ENCODE results near the gene ARHGAP44.

DNA sequence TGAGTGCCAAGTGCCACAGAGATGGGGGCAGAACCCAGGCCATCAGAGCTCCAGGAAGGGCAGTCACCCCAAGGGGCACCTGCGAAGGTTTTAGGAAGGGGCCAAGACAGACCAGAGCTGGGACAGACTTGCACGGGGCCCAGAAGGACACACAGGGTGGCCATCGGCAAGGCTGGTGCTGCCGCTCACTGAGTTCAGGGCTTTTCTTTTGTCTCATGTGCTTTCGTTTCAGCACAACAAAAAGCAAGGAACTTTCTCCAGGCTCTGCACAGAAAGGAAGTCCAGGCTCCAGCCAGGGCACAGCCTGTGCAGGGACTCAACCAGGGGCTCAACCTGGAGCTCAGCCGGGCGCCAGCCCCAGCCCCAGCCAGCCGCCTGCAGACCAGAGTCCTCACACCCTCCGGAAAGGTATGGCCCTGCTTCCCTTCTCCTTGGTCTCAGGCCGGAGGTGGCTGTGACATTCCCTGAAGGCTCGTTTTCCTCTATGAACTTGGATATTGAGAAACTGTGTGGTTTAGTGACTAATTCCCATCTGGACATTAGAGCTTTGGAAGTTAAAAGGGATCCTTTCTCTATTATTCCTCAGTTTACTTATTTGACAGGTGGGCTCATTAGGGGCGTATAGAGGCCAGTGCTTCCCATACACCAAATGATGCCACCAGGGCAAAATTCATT, 190.7 kb downstream of the ARHGAP44 start:
- TF ChIP-seq, protein P1, sequence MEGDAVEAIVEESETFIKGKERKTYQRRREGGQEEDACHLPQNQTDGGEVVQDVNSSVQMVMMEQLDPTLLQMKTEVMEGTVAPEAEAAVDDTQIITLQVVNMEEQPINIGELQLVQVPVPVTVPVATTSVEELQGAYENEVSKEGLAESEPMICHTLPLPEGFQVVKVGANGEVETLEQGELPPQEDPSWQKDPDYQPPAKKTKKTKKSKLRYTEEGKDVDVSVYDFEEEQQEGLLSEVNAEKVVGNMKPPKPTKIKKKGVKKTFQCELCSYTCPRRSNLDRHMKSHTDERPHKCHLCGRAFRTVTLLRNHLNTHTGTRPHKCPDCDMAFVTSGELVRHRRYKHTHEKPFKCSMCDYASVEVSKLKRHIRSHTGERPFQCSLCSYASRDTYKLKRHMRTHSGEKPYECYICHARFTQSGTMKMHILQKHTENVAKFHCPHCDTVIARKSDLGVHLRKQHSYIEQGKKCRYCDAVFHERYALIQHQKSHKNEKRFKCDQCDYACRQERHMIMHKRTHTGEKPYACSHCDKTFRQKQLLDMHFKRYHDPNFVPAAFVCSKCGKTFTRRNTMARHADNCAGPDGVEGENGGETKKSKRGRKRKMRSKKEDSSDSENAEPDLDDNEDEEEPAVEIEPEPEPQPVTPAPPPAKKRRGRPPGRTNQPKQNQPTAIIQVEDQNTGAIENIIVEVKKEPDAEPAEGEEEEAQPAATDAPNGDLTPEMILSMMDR (IDR thresholded peaks at IDR 0.05), result no peak
- no peak for TF ChIP-seq EP300 (IDR thresholded peaks at IDR 0.05)

All from esophagus muscularis mucosa (tissue), 3 donors.